Mammary epithelial cell (primary cell): ENCODE data around the gene GJA3.

Experiments used
- CTCF ChIP-seq, 2 donors: IDR thresholded peaks in 1 of 2; conservative IDR thresholded peaks in 1 of 2; 2 replicates each; pipeline ENCODE4 v1.5.1; 2011 to 2012; ENCODE audit warnings: inconsistent platforms in 2 of 2, low read length in 2 of 2, mild to moderate bottlenecking in 2 of 2, control low read depth in 1 of 2, low read depth in 1 of 2; ENCODE audit not compliant: insufficient read depth in 1 of 2; ENCODE audit errors: extremely low read depth in 1 of 2
- EZH2 ChIP-seq: IDR thresholded peaks from 2 replicates; pipeline ENCODE4 v1.6.1; 2012; ENCODE audit warnings: low read length, inconsistent platforms, borderline replicate concordance

GRCh38 chr13:20195801-20196200, 34.9 kb upstream of the GJA3 start:
- no peak for TF ChIP-seq CTCF (conservative IDR thresholded peaks at IDR 0.05 in 1 of 2, IDR thresholded peaks at IDR 0.05 in 1 of 2; ENCODE audit: extremely low read depth in 1 of 2, insufficient read depth in 1 of 2, low read depth in 1 of 2, low read length in 2 of 2)
- TF ChIP-seq EZH2, result no peak
